ENCODE results near the gene ARHGAP30.
"Not testable (repeated sequence)": the region's sequence is repeated elsewhere in the genome, so short reads cannot be mapped to it uniquely, and the experiment has no call there.

Gene ARHGAP30

GRCh38 chr1:161068306-161069234, 1.1 kb downstream of the ARHGAP30 start:
- DNase-seq = no peak

- DNase-seq = no peak
Observed at GRCh38 chr1:161066694-161067093, 3.0 kb downstream of the ARHGAP30 start.

GRCh38 chr1:161065681-161066080, 4.0 kb downstream of the ARHGAP30 start:
- not testable (repeated sequence) for DNase-seq

DNA sequence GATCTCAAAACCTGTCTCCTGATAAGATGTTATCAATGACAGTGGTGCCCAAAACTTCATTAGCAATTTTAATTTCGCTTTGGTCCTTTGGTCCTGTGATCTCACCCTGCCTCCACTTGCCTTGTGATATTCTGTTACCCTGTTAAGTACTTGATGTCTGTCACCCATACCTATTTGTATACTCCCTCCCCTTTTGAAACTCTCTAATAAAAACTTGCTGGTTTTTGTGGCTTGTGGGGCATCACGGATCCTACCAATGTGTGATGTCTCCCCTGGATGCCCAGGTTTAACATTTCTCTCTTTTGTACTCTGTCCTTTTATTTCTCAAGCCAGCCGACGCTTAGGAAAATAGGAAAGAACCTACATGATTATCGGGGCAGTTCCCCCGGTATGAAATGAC, 5.8 kb downstream of the ARHGAP30 start:
- not testable (repeated sequence) for DNase-seq

- no peak for DNase-seq
Observed at GRCh38 chr1:161061419-161061818, 8.3 kb downstream of the ARHGAP30 start.

DNA sequence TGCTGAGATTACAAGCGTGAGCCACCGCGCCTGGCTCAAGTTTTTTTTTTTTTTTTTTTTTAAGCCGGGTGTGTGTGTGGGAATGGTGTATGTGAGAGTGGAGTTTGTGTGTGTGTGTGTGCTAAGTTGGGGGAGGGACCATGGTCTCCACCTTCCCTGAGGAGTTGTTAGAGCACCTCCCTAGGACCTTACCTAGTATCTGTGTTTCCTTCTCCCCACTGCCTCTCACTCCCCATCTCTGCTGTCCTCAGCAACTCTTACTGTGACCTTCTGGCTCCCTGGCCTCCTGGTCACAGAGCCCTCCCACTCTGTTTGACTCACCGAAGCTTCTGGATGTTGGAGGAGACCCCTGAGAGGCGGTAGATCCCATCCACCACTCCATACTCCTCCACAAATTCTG, 10.4 kb downstream of the ARHGAP30 start:
- DNase-seq = no peak

DNA sequence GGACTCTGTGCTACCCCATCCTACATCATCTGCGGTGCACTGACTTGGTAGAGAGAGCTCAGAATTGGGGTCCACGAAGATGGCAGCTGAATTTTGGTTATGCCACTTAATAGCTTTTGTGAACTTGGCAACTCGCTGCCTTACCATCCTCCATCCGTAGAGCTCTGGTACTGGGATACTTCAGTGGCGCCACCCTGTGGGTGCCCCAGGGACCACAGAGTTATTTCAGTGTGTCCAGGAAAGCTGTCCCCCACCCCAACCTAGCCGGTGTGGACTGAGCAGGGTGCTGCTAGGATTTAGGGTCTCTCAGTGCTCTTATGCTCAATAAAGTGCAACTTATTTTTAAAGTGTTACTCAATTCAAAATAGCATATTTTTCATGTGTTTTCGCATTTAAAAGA, 14.9 kb downstream of the ARHGAP30 start:
- DNase-seq = no peak

DNA sequence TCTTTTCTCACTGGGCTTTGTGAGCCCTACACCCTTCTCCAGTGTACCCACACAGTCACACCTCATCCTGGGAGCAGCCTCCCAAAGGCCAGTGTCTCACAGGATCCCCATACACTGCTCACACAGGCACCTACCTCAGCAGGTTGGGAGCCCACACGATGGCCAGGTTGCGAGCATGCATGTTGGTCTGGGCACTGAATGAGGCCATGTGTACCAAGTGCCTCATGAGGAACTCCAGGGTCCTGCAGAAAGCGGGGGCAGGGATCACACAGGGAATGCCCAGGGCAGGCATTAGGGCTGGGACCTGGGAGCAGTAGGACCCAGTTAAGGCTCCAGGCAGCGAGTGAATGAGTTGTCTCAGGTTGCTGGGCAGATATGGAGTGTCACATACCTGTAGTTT, 15.5 kb downstream of the ARHGAP30 start:
- DNase-seq = no peak

- no peak for DNase-seq
Observed at GRCh38 chr1:161052899-161053298, 16.8 kb downstream of the ARHGAP30 start.

GRCh38 chr1:161051219-161051618, 18.5 kb downstream of the ARHGAP30 start:
- no peak for DNase-seq

DNA sequence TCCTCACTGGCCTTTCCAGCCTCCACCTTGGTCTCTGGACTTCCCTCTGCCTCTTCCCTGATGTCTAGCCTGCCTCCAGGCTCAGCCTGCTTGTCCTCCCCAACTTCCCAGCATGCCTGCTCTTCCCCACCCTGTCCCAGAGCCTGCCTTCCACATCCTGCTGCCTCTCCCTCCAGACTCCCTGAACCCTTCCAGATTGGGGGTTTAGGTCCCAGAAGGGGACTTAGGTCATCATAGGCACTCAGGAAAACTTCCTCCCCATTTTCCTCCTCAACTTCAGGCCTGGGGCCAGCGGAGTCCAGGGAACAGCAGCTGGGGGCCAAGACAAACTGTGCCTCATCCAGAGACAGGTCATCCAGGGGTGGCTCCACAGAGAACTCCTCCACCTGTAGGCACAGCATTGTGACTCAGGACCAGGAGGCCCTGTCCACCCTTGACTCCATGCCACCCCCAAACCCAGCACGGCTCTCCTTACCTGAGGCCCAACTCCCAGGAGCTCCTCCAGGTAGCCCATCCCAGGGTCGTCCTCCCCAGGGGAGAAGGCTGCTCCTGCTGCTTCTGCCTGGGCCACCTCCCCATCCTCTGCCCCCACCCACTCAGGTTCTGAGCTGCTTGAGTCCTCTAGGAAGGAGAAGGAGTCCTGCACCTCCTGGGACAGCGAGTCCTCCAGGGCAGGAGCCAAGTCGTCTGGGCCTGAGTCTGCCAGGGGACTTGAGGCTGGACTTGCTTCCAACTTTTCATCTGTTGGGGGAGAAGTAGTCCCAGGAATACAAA, 20.6 kb downstream of the ARHGAP30 start:
- no peak for DNase-seq

DNA sequence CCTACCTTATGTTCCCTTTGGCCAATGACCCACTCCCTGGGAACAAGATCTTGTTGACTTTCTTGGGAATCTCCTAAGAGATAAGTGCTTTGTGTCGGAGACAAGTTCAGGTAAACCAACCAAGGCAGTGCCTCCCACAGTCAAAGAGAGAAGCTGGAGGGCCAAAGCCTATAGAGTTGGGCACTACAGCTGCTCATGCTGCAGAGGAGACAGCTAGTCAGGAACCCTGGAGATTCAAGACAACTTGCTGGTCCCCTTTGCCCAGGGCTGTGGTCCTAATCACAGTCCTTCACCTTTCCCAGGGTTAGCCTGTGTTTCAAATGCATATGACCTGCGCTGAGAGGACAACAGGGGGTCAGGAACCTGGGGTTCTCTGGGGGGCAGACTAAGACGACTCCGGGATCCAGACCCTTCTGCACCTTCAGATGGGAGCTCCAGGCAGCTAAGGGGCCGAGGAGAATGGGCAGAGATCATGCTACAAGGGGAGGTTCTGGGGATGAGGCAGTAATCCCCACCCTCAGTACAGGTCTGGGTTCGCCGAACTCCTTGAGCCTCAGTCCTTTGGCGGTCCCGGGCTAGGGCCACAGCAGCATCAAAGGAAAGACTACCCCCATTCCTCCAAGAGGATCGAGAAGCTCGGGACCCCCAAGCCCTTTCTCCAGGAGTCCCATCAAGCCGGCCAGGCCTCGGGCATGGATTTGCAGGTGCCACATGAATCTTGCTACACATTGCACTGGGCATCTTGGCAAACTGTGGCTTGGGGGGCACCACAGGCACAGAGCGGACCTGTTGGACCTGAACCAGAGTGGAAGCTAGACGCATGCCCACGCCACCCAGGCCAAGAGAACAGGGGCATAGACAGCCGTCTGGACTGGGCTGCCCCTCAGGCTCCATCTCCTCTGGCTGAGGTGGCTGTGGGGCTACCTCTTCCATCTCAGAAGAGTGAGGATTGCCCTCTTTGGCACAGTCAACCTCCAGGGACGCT, 22.0 kb downstream of the ARHGAP30 start:
- no peak for DNase-seq

GRCh38 chr1:161046605-161047228, 23.0 kb downstream of the ARHGAP30 start:
- no peak for DNase-seq

DNA sequence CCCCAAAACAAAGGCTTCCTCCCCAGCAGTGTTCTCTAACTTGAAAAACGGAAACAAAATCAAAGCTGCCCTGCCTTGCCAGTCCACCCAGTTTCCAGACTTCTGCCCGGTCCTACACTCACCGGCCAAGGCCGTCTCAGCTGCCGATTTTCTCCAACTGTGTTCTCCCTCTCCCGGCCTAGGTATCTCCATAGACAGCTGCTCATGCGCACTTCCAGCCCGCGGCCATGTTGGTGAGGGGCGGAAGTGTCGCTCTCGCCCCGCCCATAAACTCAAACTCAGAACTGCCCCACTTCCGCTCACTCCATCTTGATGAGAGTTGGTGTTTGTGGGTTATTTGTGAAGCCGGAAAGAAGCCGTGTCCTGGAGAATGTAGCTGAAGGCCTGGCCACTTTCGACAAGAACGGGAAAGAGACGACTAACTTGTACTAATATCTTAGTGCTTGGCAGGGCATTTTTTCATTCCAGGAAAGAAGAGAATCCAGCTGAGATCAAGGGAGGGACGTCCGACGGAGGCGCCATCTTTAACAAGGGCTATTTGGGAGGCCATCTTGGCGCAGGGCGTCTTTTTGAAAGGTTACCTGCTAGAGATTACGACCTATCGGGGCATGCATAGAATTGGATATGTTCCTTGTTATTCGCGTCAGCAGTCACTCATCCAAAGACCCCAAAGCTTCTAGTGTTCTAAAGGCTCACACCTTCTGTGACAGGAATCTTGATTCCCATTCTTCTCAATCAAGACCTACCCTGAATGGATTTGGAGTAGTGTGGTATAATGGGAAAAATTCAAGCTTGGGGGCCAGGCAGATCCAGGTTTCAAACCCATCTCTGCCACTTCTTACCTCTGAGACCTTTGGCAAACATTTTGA, 23.7 kb downstream of the ARHGAP30 start, which contains the start of gene USF1:
Gene USF1 (minus strand): TSS at position 242 of the 869 bp plus-strand sequence. CDS start 2,702 bp downstream, outside the sequence.
- DNase-seq = peak; percentile 95

DNA sequence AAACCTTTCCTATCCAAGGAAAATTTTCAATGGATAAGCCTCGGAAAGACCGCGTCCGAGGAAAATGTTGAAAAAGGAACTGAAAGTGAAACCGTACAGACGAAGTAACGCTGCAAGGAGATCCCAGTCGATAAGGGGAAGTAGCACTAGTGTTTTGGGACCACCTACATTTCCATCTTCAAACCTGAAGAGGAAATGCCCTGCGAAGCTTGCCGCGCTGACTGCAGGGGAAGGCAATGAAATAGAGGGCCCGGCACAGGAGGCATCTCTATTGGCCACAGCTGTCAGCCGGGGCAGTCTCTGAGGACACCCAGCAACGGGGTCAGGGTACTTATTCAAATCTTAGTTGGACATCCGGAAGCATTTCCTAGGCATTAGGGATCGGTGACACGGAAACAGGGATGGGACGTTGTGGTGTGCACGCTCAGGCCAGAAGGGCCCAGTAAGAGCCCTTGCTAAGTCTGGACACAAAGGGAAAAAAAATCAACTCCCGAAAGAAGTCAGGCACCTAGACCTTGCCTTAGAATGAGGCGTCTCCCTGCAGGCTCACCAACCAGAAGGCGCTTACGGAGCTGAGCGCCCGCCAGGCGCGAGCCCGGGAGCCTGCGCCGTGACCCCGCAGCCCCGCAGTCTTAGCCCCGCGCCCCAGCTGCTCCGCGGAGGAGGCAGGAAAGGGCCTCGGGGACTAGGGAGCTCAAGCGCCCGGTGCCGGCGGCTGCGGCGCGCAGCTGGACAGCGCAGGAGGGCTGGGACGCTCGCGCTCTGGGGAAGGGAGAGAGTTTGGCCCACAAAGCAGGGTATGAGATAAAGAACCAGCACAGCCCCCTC, 24.6 kb downstream of the ARHGAP30 start:
- peak; percentile 40 for DNase-seq

DNA sequence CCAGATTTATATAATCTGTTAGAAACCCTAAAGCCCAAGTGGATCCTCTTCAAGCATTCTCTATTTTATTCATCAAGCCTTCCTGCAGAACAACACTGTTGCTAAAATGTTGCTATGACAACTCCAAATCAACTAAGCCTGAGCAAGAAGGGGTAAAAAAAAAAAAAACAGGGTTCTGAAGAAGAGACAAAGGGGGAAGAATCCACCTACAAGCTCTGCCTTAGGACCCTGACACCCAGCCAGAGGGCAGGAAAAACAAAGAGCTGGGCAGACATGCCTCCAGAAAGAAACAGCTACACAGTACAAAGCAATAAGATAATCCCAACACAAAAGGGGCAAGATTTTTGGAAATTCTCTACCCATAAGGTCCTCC, 25.2 kb downstream of the ARHGAP30 start:
- DNase-seq = no peak

GRCh38 chr1:161039546-161039945, 30.1 kb downstream of the ARHGAP30 start:
- no peak for DNase-seq

DNA sequence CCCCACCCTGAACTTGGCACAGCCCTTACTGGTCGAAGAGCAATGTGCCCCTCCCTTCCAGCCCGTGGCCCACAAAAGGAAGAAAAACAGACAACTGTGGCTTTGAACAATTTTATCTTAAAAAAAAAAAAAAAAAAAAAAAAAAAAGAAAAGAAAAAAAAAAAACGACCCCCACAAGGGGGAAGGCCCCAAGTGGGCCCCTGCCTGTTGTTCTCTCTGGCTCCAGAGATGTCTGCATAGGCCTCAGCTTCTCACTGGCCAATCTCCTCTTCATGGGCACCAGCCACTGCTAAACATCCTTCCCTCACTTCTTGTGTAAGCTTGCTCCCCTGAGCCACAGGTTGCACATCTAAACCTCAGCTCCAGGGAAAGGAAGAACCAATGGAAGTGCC, 30.5 kb downstream of the ARHGAP30 start:
- no peak for DNase-seq

GRCh38 chr1:161038523-161039153, 31.1 kb downstream of the ARHGAP30 start, which contains the start of gene TSTD1:
TSS of gene TSTD1 (minus strand) at chr1:161038964. CDS start at chr1:161038889, 75 bp downstream.
- peak; percentile 78 for DNase-seq
